HG02852 (cell line): ENCODE measurements around the gene AP1G2.

Source experiments
- ATAC-seq: cut with Tn5 transposase; IDR thresholded peaks from one replicate; pipeline ENCODE4 v1.9.1; 2021; ENCODE audit warnings: mild to moderate bottlenecking, moderate library complexity; ENCODE audit not compliant: unreplicated experiment

The AP1G2 gene

DNA sequence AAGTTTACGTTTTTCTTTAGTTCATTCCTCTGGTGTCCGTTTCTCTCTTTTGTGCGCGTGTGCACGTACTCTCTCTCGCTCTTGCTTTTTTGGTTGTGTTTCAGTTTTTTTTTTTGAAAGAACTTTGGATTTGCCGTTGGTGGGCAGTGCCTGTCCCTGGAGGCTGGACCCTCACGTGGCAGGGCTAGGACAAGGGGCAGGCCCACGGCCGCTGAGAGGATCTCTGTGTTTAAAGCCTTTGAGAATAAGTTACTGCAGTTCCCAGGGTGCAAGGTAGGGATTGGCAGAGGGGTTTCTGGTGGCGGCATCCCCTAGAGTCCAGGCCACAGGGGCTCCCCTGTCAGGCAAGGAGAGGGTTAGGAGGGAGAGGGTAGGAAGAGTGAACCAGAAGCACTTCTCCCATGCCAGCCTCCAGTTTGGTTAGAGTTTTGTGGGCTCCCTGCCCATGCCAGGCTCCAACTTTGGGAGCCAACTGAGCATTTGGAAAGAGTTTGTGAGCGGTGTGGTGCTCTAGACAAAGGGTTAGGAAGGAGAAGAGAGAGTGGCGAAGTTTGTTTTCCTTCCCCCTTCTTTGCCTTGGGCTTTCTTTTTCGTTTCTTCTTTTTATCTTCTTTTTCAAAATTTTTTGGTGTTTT is 46.6 kb downstream of the AP1G2 start:
- no peak for ATAC-seq

DNA sequence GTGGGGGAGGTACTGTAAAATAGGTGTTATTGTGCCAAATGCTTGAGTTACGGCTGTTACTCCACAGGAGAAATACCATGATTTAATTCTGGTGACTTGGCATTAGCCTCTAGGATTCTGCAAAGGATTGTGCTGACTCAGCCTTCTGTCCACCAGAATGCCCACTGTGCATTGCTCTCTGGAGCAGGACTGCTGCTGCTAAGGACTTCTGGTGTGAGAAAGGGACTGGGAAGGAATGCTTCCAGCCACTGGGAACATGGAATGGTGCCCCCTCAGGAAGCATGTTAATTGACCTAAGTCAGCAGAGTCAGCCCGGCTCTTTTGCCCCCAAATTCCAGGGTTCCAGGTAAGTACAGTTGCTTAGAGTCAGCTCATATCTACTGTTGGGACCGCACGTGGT is 48.9 kb downstream of the AP1G2 start:
- ATAC-seq: no peak

DNA sequence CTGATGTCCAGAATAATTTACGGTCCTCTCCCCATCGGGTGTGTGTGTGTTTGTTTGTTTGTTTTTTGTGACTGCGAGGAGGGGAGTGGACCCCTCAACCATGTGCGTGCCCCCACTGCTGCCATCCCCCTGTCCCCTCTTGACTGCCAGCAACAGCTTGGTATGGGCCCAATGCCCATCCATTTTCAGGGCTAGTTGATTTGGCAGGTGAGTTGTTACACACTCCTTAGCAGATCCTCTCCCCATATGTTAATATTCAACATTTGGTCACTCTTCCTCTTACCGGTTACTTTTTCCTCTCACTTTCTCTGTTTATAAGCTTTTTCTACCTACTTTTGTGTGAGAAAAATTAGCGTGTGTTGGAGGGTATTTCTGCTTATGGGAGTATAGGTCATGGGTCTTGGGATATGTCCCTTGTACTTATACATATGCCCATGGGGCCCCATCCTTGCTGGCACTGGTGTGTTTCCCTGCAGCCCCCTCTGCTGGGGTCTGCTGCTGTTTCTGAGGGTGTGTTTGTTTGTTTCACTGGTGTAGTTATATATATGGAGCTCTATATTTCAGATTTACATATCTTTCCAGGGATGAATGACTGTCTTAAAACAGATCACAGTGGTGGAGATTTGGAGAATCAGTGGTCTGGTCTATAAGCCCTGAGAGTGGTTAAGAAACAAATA is 49.8 kb downstream of the AP1G2 start:
- no peak for ATAC-seq

DNA sequence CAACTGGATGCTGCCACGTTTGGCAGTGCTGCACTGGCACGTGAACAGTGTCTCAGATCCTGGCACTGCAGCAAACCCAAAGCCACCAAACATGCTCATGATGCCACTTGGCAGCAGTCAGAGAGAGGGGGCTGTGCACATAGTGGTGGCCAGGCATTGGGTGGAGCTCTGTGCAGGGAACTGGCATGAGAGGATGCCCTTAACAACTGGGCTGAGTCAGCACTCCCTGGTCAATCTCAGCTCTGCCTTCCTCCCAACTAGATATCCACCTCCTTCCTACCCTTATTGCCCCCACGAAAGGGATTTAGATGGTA is 53.0 kb downstream of the AP1G2 start:
- ATAC-seq: no peak

DNA sequence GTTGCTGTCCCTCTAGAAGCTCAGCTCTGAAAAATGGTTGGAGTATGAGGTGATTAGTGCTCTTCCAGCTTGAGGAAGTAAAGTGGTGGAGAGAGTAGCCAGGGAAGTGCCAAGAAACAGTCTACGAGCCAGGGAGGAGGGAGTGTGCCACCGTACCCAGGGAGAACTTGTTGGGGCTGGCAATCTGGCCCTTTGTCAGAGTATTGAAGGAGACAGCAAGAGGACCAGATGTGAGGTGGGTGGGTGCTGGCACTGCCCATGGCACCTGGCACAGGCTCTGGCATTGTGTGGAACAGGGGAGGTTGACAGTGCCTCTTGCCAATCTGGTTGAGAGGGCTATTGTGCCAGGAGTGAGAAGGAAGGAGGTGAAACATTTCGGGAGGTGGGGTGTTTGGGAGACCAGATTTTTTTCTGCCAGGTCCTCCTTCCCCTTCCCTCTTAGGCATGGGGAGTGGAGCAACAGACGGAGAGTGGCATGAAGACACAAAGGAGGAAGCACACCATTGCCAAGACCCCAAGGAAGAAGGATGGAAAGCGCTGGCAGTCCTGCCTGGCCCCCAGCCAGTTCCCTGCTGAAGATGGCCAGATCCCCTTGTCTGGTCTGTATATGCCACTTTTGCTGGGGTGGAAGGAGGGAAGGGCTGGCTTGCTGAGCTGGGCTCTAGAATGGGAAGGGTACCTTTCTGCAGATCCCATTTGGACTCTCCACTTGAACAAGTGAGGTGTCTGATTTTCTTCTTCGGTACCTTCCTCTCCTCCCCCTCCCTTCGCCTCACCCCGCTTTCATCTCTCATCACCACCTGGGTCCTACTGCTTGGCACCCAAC is 53.6 kb downstream of the AP1G2 start:
- no peak for ATAC-seq

DNA sequence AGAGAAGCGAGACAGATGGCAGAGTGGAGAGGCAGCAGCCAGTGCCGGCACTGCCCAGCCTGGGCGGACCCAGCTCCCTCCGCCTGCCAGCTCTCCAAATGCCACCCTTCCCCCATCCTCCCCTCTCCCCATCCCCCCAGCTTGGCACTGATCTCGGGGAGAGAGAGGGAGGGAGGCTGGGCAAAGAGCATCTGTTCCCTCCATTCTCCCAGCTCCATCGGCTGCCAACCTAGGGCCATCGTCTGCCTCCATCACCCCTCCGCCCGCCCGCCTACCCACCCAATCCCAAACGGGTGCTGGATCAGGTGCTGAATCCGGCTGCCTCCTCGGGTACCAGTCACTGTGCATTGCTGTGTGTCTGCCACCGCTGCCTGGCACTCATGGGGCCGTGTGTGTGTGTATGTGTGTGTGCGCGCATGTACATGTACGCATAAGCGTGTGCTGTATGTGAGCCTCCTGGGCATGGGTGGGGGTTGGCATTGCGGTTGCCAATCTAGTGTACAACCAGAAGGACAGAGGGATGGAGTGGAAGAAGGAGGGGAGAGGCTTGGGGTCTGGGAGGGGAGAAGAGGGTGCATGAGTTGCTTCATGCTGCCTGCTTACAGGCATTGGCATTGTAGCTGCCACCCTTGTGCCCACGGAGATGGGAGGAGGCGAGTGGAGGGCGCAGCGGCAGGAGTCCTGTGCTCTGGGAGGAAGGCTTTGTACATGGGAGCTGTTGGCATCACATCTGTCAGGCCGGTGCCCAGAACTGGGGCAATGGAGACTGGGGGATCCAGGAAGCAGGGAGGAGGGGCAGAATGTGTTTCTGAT is 54.4 kb downstream of the AP1G2 start:
- no peak for ATAC-seq

DNA sequence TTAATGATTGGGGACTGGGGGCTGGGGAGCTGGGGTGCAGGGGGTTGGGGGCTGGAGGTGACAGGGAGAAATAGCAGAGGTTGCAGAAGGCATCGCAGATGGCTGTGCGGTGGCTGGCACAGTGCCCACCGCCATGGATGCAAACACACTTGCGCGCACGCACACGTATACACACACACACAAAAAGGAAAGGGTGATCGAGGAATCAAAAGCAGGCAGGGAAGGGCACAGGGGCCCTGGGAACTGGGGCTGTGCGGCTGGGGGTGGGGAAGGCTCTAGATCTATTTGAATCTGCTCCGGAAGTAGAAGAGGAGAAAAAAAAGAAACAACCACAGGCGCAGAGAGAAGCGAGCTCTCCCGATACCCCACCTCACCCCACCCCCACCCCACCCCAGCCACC is 55.4 kb downstream of the AP1G2 start:
- no peak for ATAC-seq
